ENCODE measurements around the gene ZNF311. TPM values are rescaled to one million over a fixed set of nuclear protein-coding genes. Genes with fewer than 3 reads are reported as not detected.

The ZNF311 gene
- total and polyA plus RNA-seq, 9 of the 15 experiments (the other 6 are each of a cell fraction or from before 2014, with no cell fraction given): 5.1 to 10.0 (median 7.5) TPM

DNA sequence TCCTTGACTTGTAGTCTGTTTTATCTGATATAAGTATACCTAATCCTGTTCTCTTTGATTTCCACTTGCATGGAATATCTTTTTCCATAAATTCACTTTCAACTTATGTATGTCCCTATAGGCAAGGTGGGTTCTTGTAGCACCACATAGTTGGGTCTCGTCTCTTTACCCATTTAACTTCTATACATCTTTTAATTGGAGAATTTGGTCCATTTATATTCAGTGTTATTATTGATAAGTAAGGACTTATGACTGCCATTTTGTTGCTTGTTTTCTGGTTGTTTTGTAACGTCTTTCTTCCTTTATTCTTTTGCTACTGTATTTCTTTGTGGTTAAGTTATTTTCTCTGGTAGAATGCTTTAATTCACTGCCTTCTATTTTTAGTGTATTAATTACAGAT lies 14.5 kb upstream of the ZNF311 start:
- Histone ChIP-seq H3K9me3 (replicated peaks; ENCODE audit: control insufficient read depth, insufficient read depth, low read depth, low read length) (peaks cover 5% of the 10 kb centered on the region; the same call in 1 of the 2 replicates), H4K20me1 (replicated peaks; ENCODE audit: control insufficient read depth, insufficient read depth, low read length) (no peaks in the 10 kb centered on the region), H3K4me3 (no peak overlapping the region), H3K27me3 (ENCODE audit: control insufficient read depth in 2 of 2, insufficient read depth in 2 of 2, low read length in 2 of 2) (no peaks in the 10 kb centered on the region), H3K79me2 (ENCODE audit: control insufficient read depth, insufficient read depth, low read length) (no peaks in the 10 kb centered on the region), H3K36me3 (ENCODE audit: control insufficient read depth, insufficient read depth, low read length) (no peaks in the 10 kb centered on the region), H3K4me1 (replicated peaks in 1 of 2; ENCODE audit: control insufficient read depth in 2 of 2, insufficient read depth in 2 of 2, low read length in 2 of 2) (peaks cover 0 to 7% of the 10 kb centered on the region in 2 experiments; a peak in 4 of 5 replicates), H3K9ac (ENCODE audit: insufficient read depth in 1 of 2, low read depth in 2 of 2, low read length in 2 of 2) (no peak overlapping the region), H2AFZ (ENCODE audit: low read depth, low read length) (no peak overlapping the region), H3K4me2 (ENCODE audit: insufficient read depth, low read length) (no peak overlapping the region), H3K9me1 (ENCODE audit: control insufficient read depth, insufficient read depth, low read length) (no peaks in the 10 kb centered on the region), H3K27ac (ENCODE audit: extremely low read depth, low read depth, low read length) (no peak overlapping the region)
- BruUV-seq (replicated peaks): no TSS peak
- FAIRE-seq (no peak), DNase-seq (ENCODE audit: extremely low read depth in 1 of 4, low spot score in 3 of 4) (no peak), ATAC-seq (no peak)
- ChIA-PET POLR2A (no interaction called here), CTCF (ENCODE audit: low intra/inter-chr PET ratio) (no interaction called here)
- WGBS (ENCODE audit: insufficient coverage, low coverage, missing lambda C conversion rate): 41% methylated on average over 2 of the region's 2 CpGs
- in situ Hi-C loops (cut with MboI) (loop anchor here (5.0 kb wide), 1 partner anchor 182 kb away; no protein-coding TSS in a partner anchor), intact Hi-C loops (cut with micrococcal nuclease) (no loop called here)
- TF ChIP-seq ZNF507 (tag; conservative IDR thresholded peaks at IDR 0.05) (peak; percentile 90), POLR2AphosphoS2 (IDR thresholded peaks at IDR 0.05; ENCODE audit: low read length) (no peak), ZNF764 (CRISPR knock-in tag; IDR thresholded peaks at IDR 0.05; ENCODE audit: low read depth) (no peak)
- TF ChIP-seq, protein P1, sequence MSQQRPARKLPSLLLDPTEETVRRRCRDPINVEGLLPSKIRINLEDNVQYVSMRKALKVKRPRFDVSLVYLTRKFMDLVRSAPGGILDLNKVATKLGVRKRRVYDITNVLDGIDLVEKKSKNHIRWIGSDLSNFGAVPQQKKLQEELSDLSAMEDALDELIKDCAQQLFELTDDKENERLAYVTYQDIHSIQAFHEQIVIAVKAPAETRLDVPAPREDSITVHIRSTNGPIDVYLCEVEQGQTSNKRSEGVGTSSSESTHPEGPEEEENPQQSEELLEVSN (IDR thresholded peaks at IDR 0.05; ENCODE audit: borderline replicate concordance in 1 of 2, extremely low read depth in 1 of 2, insufficient read depth in 1 of 2, insufficient read length in 1 of 2, low read depth in 1 of 2, low read length in 1 of 2, poor library complexity in 1 of 2, severe bottlenecking in 1 of 2): no peak
- TF ChIP-seq, protein P2, sequence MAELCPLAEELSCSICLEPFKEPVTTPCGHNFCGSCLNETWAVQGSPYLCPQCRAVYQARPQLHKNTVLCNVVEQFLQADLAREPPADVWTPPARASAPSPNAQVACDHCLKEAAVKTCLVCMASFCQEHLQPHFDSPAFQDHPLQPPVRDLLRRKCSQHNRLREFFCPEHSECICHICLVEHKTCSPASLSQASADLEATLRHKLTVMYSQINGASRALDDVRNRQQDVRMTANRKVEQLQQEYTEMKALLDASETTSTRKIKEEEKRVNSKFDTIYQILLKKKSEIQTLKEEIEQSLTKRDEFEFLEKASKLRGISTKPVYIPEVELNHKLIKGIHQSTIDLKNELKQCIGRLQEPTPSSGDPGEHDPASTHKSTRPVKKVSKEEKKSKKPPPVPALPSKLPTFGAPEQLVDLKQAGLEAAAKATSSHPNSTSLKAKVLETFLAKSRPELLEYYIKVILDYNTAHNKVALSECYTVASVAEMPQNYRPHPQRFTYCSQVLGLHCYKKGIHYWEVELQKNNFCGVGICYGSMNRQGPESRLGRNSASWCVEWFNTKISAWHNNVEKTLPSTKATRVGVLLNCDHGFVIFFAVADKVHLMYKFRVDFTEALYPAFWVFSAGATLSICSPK (IDR thresholded peaks at IDR 0.05; ENCODE audit: borderline replicate concordance): no peak
